Measurements from ENCODE around the gene OPN1LW.
A peak's percentile ranks its signal among the peaks of the same experiment; 100 is the strongest.

DNA sequence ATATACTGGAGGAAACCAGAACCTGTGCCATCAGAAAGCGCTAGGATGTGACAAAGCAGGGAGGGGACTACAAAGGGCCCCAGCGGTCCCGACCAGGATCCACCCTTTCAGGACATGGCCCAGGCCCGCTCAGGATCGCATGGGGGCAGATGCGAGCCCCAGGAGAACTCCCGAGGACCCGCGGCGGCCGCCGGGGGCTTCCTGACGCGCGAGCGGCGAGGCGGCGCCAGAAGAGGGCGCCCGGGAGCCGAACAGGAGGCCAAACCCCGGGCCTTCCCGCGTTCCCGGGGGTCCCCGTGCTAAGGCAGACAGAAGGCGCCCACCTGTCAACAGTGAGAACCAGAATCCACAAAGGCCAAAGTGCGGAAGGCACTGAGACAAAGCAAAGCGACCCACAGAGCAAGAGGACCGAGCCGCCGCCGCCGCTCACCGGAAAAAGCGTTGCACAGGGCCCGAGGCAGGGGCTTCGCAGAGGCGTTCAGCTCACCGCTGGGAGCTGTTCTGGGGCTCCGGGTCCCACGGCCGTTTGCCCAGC, 7.3 kb upstream of the OPN1LW start:
- TF ChIP-seq, protein P1, sequence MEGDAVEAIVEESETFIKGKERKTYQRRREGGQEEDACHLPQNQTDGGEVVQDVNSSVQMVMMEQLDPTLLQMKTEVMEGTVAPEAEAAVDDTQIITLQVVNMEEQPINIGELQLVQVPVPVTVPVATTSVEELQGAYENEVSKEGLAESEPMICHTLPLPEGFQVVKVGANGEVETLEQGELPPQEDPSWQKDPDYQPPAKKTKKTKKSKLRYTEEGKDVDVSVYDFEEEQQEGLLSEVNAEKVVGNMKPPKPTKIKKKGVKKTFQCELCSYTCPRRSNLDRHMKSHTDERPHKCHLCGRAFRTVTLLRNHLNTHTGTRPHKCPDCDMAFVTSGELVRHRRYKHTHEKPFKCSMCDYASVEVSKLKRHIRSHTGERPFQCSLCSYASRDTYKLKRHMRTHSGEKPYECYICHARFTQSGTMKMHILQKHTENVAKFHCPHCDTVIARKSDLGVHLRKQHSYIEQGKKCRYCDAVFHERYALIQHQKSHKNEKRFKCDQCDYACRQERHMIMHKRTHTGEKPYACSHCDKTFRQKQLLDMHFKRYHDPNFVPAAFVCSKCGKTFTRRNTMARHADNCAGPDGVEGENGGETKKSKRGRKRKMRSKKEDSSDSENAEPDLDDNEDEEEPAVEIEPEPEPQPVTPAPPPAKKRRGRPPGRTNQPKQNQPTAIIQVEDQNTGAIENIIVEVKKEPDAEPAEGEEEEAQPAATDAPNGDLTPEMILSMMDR (conservative IDR thresholded peaks at IDR 0.05 in 1 of 2, IDR thresholded peaks at IDR 0.05 in 1 of 2; ENCODE audit: low read depth in 1 of 2, low read length in 2 of 2), result peak; percentile 39 to 56
- no peak for TF ChIP-seq EZH2 (IDR thresholded peaks at IDR 0.05; ENCODE audit: low read length, missing control alignments)

All from fibroblast of lung (primary cell).